GM12865 (cell line): ENCODE data around the gene PDXK.

Experiments used
- DNase-seq: peaks from one replicate; pipeline ENCODE4 v3.0.0; 2010; ENCODE audit warnings: low read depth
- H3K4me3 ChIP-seq: 2 replicates; pipeline ENCODE4 v1.5.1; 2011; ENCODE audit warnings: mild to moderate bottlenecking, low read depth, low read length, control low read depth
- TF ChIP-seq, protein P1 (sequence below): IDR thresholded peaks from 2 replicates; pipeline ENCODE4 v1.5.1; 2011; ENCODE audit warnings: low read length, control low read depth, low read depth, inconsistent platforms; ENCODE audit not compliant: insufficient read depth; ENCODE audit errors: missing control alignments

PDXK gene

DNA sequence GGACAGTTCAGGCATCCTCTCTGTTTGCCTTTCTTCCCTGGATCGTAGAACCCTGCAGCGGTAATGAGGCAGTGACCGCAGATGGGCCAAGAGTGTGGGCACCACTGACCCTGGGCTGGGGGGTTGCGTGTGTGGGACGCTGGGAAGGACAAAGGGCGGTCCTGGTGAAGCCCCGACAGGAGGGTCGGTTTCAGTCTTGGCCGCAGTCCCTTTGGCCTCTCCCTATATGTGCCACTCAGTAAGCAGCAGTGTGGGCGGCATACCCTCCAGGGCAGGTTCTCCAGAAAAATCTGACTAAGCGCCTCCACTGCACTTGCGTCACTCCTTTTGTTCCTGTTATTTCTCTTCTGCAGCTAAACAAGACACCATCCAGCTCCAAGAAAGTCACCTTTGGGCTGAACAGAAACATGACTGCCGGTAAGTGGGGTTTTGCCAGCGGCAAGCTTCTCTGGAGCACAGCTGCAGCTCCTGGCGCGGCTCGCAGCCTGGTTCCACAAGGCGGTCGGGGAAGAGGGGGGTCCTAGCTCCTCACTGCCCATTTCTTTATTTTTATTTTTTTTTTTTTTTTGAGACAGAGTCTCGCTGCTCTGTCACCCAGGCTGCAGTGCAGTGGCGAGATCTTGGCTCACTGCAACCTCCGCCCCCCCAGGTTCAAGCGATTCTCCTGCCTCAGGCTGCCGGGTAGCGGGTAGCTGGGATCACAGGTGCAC, 27.7 kb upstream of the PDXK start:
- DNase-seq, result no peak
- H3K4me3 ChIP-seq, result no peak overlapping the region
- TF ChIP-seq, protein P1, sequence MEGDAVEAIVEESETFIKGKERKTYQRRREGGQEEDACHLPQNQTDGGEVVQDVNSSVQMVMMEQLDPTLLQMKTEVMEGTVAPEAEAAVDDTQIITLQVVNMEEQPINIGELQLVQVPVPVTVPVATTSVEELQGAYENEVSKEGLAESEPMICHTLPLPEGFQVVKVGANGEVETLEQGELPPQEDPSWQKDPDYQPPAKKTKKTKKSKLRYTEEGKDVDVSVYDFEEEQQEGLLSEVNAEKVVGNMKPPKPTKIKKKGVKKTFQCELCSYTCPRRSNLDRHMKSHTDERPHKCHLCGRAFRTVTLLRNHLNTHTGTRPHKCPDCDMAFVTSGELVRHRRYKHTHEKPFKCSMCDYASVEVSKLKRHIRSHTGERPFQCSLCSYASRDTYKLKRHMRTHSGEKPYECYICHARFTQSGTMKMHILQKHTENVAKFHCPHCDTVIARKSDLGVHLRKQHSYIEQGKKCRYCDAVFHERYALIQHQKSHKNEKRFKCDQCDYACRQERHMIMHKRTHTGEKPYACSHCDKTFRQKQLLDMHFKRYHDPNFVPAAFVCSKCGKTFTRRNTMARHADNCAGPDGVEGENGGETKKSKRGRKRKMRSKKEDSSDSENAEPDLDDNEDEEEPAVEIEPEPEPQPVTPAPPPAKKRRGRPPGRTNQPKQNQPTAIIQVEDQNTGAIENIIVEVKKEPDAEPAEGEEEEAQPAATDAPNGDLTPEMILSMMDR, result no peak

DNA sequence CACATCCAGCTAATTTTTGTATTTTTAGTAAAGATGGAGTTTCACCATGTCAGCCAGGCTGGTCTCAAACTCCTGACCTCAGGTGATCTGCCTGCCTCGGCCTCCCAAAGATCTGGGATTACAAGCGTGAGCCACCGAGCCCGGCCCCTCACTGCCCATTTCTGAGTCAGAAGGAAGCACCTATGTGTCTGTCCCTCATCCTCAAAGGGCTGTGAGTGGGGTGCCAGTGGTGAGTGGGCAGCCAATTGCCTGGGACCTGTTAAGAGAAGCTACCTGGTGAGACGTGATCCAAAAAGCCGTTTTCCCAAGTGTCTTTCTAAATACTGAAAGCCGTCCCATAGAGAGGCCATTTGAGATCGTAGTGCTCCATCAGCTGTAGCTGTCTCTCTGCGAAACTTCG, 27.1 kb upstream of the PDXK start:
- TF ChIP-seq, protein P1, result no peak
- H3K4me3 ChIP-seq, result no peak overlapping the region
- no peak for DNase-seq

DNA sequence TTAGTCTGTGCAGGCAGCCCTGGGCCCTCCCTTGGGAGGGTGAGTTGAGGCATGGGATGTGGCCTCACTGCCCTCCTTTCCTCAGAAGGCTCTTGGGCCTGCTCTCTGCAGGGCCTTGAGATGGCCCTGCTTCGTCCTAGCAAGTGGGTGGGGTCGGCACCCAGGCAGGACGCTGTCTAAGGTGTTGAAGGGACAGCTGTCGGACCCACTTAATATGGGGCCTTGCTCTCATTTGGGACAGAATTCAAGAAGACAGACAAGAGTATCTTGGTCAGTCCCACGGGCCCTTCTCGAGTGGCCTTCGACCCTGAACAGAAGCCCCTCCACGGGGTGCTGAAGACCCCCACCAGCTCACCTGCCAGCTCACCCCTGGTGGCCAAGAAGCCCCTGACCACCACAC, 26.0 kb upstream of the PDXK start:
- DNase-seq, result no peak
- TF ChIP-seq, protein P1, result no peak
- H3K4me3 ChIP-seq, result no peak overlapping the region

DNA sequence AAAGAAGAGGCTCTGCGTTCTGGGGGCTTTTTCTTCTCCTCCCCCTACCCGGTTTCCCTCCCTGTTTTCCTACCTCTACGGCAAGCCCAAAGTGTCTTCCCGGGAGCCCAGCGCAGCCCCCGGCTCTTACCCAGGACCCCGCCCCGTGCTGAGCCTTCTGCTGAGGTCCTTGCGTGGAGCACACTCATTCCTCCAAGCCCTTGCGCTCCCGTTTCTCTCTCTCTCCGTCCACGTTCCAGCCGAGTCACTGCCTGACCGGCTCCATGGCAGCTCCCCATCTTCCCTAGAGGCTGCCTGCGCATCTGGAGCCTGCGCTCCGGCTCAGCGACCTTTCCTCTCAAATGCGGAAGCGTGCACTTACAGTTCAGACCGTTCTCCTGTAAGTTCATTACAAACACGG, 24.9 kb upstream of the PDXK start:
- DNase-seq, result no peak
- TF ChIP-seq, protein P1, result no peak

GRCh38 chr21:43694437-43695079, 24.4 kb upstream of the PDXK start:
- TF ChIP-seq, protein P1, result no peak
- no peak for DNase-seq
- no peak overlapping the region for H3K4me3 ChIP-seq

More for the DNA sequence above, 24.9 kb upstream of the PDXK start:
- no peak overlapping the region for H3K4me3 ChIP-seq

- DNase-seq, result no peak
- TF ChIP-seq, protein P1, result no peak
- H3K4me3 ChIP-seq, result no peak overlapping the region
Measured at GRCh38 chr21:43696214-43696613, 22.7 kb upstream of the PDXK start.
